Naive B cell (primary cell): Measurements from ENCODE around the gene HLA-DQB1. TPM values are rescaled to one million over a fixed set of nuclear protein-coding genes. Genes with fewer than 3 reads are reported as not detected.
A peak's percentile ranks its signal among the peaks of the same experiment; 100 is the strongest.
"Not testable (repeated sequence)": the region's sequence is repeated elsewhere in the genome, so short reads cannot be mapped to it uniquely, and the experiment has no call there.

Experiments used
- ATAC-seq, 2 donors: fragments of 150-1000 bp; cut with Tn5 transposase; 2 replicates each; pipeline ENCODE4 v1.10.0; 2021; ENCODE audit warnings: low read depth in 2 of 2, mild to moderate bottlenecking in 2 of 2, moderate library complexity in 2 of 2
- DNase-seq: peaks from one replicate; pipeline ENCODE4 v3.0.0; 2022
- H3K27ac Mint-ChIP-seq, 6 donors: one replicate each; pipeline ENCODE4 v1.8.0; 2020 to 2022; ENCODE audit warnings: mild to moderate bottlenecking in 6 of 6, mixed read lengths in 6 of 6, moderate library complexity in 5 of 6, inconsistent platforms in 2 of 6
- H3K27me3 Mint-ChIP-seq, 3 donors: one replicate each; pipeline ENCODE4 v1.8.0; 2021 to 2022; ENCODE audit warnings: mixed read lengths in 3 of 3, mild to moderate bottlenecking in 1 of 3
- H3K36me3 Mint-ChIP-seq, 2 donors: one replicate each; pipeline ENCODE4 v1.8.0; 2020 to 2022; ENCODE audit warnings: mixed read lengths in 2 of 2, inconsistent platforms in 1 of 2, mild to moderate bottlenecking in 1 of 2
- H3K4me1 Mint-ChIP-seq, 3 donors: one replicate each; pipeline ENCODE4 v1.8.0; 2020 to 2022; ENCODE audit warnings: mixed read lengths in 3 of 3, inconsistent platforms in 1 of 3, mild to moderate bottlenecking in 1 of 3, moderate library complexity in 1 of 3
- H3K4me3 Mint-ChIP-seq, 8 donors: one replicate each; pipeline ENCODE4 v1.8.0; 2020 to 2022; ENCODE audit warnings: mild to moderate bottlenecking in 8 of 8, mixed read lengths in 8 of 8, moderate library complexity in 8 of 8, inconsistent platforms in 2 of 8
- H3K9me3 Mint-ChIP-seq, 7 donors: one replicate each; pipeline ENCODE4 v1.8.0; 2020 to 2022; ENCODE audit warnings: mixed read lengths in 7 of 7, mild to moderate bottlenecking in 5 of 7, inconsistent platforms in 2 of 7, moderate library complexity in 1 of 7
- polyA plus RNA-seq, 6 donors: library from polyadenylated mRNA; unstranded; fragments of 300-500 nt; fragmentation: Illumina TruSeq; gene quantifications; one replicate each; pipeline ENCODE4 v1.2.3, GENCODE V29; 2021; ENCODE audit warnings: low read depth in 6 of 6

HLA-DQB1 gene
- polyA plus RNA-seq, 6 donors from 2014 or later: 140 to 2,258 (median 1,433) TPM

DNA sequence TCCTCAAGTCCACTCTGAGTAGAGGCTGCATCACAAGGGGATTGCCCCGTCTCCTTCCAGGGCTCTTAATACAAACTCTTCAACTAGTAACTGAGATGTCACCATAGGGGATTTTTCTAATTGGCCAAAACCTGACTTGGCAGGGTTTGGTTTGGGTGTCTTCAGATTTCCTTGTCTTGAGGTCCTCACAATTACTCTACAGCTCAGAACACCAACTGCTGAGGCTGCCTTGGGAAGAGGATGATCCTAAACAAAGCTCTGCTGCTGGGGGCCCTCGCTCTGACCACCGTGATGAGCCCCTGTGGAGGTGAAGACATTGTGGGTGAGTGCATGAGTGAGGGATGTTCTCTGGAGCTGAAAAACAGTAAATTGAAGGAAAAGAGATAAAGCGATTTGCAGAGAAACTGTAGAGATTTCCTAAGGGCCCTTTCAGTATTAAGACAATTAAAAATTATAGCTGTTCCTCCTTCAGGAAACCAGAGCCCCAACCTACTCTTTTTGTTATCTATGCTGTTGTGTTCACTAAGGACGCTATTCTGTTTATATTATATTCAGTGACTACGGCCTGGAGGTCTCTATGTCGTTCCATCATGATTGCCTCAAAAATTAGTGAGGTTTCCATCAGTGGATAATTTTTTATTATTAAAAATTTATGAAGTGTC, 29.1 kb downstream of the HLA-DQB1 start, which contains the start of gene HLA-DQA1:
Gene HLA-DQA1 (plus strand): TSS at position 188 of the 662 bp plus-strand sequence. CDS start 53 bp downstream, at position 241.
- ATAC-seq: peak; percentile 71 to 75
- Mint-ChIP-seq H3K4me3 (peak within 1 kb of the TSS; percentile 87 to 100 (median 99)), H3K36me3 (peaks cover 43 to 49% of the 10 kb centered on the region in 2 donors), H3K27me3 (no peaks in the 10 kb centered on the region), H3K4me1 (peaks cover 67 to 82% (median 78%) of the 10 kb centered on the region in 3 donors), H3K27ac (peak within 1 kb of the TSS; percentile 100), H3K9me3 (no peaks in the 10 kb centered on the region)
- DNase-seq: peak; percentile 64

DNA sequence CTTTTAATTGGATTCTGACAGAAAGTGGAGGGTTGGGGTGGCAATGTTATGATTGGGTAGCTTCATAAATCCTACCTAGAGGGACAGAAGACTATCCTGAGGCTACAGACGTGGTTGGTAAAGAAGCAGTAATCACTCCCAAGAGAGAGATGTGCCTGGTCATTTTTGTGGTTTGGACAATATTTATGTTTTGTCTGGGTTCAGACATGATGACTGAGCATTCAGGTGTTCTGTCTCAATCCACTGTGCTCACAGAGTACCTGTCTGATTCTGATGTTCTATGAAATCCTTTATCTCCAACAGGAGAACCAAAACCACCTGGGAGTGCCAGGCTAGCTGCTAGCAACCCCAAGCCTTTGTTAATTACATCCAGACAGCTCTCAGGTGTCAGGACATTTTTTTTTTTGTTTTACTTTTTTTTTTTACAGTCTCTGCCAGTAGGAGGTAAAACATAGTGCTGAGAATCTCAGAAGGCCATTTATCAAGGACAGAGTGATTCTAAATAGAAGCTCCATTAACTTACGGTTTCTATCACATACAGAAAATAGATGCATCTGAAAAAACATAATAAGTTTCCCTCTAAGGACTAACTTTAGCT, 30.8 kb downstream of the HLA-DQB1 start:
- Mint-ChIP-seq H3K4me3 (peak overlapping the region; percentile 55 to 100 (median 84)), H3K9me3 (peaks cover 0 to 3% (median 0%) of the 10 kb centered on the region in 7 donors), H3K27me3 (no peaks in the 10 kb centered on the region), H3K27ac (peak overlapping the region; percentile 98 to 100 (median 100)), H3K36me3 (peaks cover 26 to 37% of the 10 kb centered on the region in 2 donors), H3K4me1 (peaks cover 53 to 71% (median 66%) of the 10 kb centered on the region in 3 donors)
- ATAC-seq (no peak), DNase-seq (no peak)

DNA sequence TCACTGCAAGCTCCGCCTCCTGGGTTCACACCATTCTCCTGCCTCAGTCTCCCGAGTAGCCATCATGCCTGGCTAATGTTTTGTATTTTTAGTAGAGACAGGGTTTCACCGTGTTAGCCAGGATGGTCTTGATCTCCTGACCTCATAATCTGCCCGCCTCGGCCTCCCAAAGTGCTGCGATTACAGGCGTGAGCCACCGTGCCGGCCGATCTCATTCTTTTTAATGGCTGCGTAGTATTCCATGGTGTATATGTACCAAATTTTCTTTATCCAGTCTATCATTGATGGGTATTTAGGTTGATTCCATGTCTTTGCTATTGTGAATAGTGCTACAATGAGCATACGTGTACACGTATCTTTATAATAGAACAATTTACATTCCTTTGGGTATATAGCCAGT, 36.7 kb downstream of the HLA-DQB1 start:
- Mint-ChIP-seq H3K4me3 (peak overlapping the region in 5 of 8 donors; percentile 34 to 82 (median 69)), H3K27ac (peak overlapping the region in 5 of 6 donors; percentile 72 to 100 (median 95)), H3K4me1 (peaks cover 45 to 76% (median 60%) of the 10 kb centered on the region in 3 donors)

DNA sequence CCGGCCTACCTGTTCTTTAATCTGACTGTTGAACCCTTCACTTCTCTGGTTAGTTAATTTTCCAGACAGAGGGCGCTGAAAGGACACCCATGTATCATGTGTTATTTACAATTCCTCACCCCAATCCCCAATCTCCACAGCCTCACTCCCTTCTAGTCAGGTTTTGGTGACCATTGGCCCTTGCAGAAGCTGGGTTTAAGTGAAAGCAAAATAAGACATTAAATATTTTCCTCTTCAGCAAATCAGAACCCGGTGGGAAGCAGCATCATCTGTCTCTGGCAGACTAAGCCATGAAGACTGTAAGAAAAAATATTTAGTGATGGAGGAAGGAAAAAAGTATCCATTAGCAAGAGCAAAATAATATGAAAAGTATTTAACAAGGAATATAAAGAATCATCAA, 38.6 kb downstream of the HLA-DQB1 start:
- ATAC-seq (peak; percentile 59 to 65), DNase-seq (peak; percentile 49)
- peaks cover 0 to 13% of the 10 kb centered on the region in 2 donors for H3K36me3 Mint-ChIP-seq
- peaks cover 0 to 4% (median 0%) of the 10 kb centered on the region in 7 donors for H3K9me3 Mint-ChIP-seq
- H3K27ac Mint-ChIP-seq: peak overlapping the region; percentile 98 to 100 (median 100)
- peak overlapping the region; percentile 74 to 95 (median 88) for H3K4me3 Mint-ChIP-seq
- peaks cover 51 to 74% (median 62%) of the 10 kb centered on the region in 3 donors for H3K4me1 Mint-ChIP-seq
- H3K27me3 Mint-ChIP-seq: no peaks in the 10 kb centered on the region

More for the DNA sequence above, 36.7 kb downstream of the HLA-DQB1 start:
- not testable (repeated sequence) for H3K27me3 Mint-ChIP-seq, DNase-seq, ATAC-seq, H3K9me3 Mint-ChIP-seq
- H3K36me3 Mint-ChIP-seq: peaks cover 0 to 13% of the 10 kb centered on the region in 2 donors

DNA sequence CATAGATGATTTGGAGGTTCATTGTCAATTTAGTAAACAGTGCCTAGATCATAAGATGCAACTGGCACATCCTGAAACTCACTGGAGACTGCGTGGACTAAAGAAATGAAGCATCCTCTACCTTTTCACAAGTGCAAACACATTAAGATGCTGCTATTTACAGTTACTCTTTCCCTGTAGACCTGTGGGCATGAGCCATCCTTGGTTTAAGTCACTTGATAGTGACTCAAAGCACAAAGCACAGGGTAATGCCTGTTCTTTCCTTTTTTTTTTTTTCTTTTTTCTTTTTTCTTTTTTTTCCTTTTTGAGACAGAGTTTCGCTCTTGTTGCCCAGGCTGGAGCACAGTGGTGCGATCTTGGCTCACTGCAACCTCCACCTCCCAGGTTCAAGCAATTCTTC, 39.2 kb downstream of the HLA-DQB1 start:
- ATAC-seq (no peak), DNase-seq (no peak)
- H3K27me3 Mint-ChIP-seq: no peaks in the 10 kb centered on the region
- peak overlapping the region in 7 of 8 donors; percentile 74 to 95 (median 85) for H3K4me3 Mint-ChIP-seq
- peaks cover 0 to 4% (median 0%) of the 10 kb centered on the region in 7 donors for H3K9me3 Mint-ChIP-seq
- H3K4me1 Mint-ChIP-seq: peaks cover 57 to 75% (median 62%) of the 10 kb centered on the region in 3 donors
- H3K36me3 Mint-ChIP-seq: peaks cover 0 to 13% of the 10 kb centered on the region in 2 donors
- H3K27ac Mint-ChIP-seq: peak overlapping the region; percentile 95 to 100 (median 100)

DNA sequence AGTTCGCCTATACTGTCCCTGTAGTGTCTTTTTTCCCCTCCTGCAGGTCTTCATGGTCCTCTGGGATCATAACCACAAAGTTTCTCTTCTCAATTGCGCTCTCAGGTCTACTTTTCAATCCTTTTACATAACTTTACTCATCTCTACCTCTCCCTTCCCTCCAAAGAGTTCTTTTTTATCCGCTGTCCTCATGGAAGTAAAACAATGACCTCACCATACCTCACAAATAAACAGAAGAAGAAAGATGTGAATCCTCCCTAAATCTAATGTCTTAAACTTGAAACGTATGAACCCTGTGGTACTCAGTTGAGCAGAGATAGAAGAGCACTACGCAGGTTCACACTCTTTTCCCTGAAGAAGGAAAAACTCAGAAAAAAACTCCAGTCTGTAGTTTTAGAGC, 41.3 kb downstream of the HLA-DQB1 start:
- DNase-seq (no peak), ATAC-seq (no peak)
- Mint-ChIP-seq H3K4me3 (peak overlapping the region; percentile 77 to 90 (median 84)), H3K27me3 (no peaks in the 10 kb centered on the region), H3K9me3 (peaks cover 0 to 1% (median 0%) of the 10 kb centered on the region in 7 donors), H3K36me3 (peaks cover 0 to 3% of the 10 kb centered on the region in 2 donors), H3K4me1 (peaks cover 64 to 77% (median 67%) of the 10 kb centered on the region in 3 donors), H3K27ac (peak overlapping the region; percentile 100)

DNA sequence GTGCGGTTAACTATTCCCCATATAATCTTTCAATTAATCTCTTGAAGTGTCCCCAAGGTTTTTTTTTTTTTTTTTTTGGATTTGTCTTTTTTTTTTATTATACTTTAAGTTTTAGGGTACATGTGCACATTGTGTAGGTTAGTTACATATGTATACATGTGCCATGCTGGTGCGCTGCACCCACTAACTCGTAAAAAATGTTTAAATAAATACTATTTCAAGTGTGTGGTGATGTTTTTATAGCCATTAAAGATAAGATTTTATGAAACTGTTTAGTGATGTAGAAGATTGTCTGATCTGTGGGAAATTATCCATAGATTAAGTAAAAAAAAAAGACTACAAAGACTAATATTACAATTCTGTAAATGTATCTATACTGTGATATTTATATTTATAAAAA, 41.9 kb downstream of the HLA-DQB1 start:
- no peaks in the 10 kb centered on the region for H3K36me3 Mint-ChIP-seq
- no peak for ATAC-seq
- DNase-seq: no peak
- H3K9me3 Mint-ChIP-seq: no peaks in the 10 kb centered on the region
- no peaks in the 10 kb centered on the region for H3K27me3 Mint-ChIP-seq
- H3K27ac Mint-ChIP-seq: peak overlapping the region; percentile 100
- peak overlapping the region; percentile 68 to 90 (median 85) for H3K4me3 Mint-ChIP-seq
- peaks cover 64 to 71% (median 71%) of the 10 kb centered on the region in 3 donors for H3K4me1 Mint-ChIP-seq

DNA sequence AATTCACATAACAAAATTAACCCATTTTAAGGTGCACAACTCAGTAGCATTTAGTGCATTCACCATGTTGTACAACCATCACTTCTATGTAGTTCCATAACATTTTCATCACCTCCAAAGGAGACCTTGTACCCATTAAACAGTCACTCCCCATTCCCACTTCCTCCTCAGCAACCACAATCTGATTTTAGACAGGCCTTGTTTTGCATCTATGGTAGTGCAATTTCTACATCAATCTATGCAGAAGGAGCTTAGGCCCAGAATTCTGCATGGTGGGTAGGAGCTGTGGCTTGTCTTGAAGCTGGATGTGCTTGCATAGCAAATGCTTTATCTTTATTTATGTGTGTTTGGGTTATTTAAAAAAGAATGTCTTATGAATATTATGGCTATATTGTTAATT, 42.8 kb downstream of the HLA-DQB1 start:
- peaks cover 0 to 2% of the 10 kb centered on the region in 2 donors for H3K36me3 Mint-ChIP-seq
- no peaks in the 10 kb centered on the region for H3K27me3 Mint-ChIP-seq
- peak; percentile 7 to 10 for ATAC-seq
- H3K4me1 Mint-ChIP-seq: peaks cover 60 to 73% (median 64%) of the 10 kb centered on the region in 3 donors
- H3K27ac Mint-ChIP-seq: peak overlapping the region; percentile 100
- no peak for DNase-seq
- peak overlapping the region; percentile 30 to 86 (median 75) for H3K4me3 Mint-ChIP-seq
- peaks cover 0 to 2% (median 0%) of the 10 kb centered on the region in 7 donors for H3K9me3 Mint-ChIP-seq

DNA sequence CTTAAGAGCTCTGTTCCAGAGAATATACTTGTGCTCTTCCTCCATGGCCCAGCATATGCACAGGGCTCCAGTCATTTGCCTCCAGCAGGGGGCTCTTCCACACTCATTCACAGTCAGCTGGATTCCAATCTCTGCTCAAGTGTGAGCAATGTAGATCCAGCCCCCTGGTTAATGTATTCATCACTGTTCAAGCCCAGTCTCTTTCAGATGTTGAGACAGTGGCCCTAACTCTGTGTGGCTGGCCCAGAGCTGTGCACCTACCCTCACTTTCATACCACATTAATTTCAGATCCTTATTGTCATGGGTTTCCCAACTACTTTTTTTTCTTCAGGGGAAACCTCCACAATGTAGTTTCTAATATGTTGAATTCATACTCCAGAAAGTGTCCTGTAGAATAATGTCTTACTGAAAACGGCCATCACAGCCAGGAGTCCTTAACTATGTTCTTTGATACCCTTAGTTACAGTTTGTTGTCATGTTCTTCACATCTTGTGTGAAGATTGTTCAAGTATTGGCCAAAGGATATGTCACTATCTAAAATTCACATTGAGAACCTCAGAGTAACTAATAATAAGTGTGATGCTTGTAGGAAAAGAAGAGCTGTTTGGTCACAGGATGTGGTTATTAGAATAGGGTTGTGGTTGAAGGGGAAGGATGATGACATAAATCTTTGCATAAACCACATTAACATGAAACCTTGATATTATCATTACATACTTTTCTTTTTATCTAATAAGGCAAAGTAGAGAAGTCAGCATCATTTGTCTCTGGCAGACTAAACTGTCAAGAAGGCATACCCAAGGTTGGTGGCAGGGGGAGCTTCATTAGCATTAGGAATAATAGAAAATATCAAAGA, 43.7 kb downstream of the HLA-DQB1 start:
- H3K4me3 Mint-ChIP-seq: peak overlapping the region; percentile 71 to 94 (median 86)
- DNase-seq: peak; percentile 89
- peaks cover 0 to 10% of the 10 kb centered on the region in 2 donors for H3K36me3 Mint-ChIP-seq
- no peaks in the 10 kb centered on the region for H3K27me3 Mint-ChIP-seq
- peak overlapping the region; percentile 100 for H3K27ac Mint-ChIP-seq
- peak; percentile 68 to 72 for ATAC-seq
- peaks cover 0 to 9% (median 5%) of the 10 kb centered on the region in 7 donors for H3K9me3 Mint-ChIP-seq
- peaks cover 59 to 70% (median 60%) of the 10 kb centered on the region in 3 donors for H3K4me1 Mint-ChIP-seq

DNA sequence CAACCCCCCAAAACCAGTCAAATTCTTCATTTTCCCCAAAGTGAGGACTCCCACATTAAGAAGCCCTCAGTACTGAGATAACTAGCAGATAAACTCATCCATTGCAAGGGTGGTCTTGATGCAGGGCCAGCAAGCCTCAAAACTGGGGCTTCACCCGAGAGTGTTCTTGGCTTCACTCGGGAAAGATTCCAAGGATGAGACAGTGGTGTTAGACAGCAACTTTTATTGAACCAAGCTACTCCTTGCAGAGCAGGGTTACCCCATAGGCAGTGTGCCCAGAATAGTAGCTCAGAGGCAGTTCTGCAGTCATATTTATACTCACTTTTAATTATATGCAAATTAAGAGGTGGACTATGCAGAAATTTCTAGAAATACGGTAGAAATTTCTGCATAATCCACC, 45.1 kb downstream of the HLA-DQB1 start:
- Mint-ChIP-seq H3K27ac (peak overlapping the region; percentile 92 to 100 (median 100)), H3K9me3 (peaks cover 0 to 15% (median 9%) of the 10 kb centered on the region in 7 donors), H3K4me3 (peak overlapping the region in 4 of 8 donors; percentile 26 to 89 (median 70)), H3K4me1 (peaks cover 52 to 65% (median 56%) of the 10 kb centered on the region in 3 donors), H3K27me3 (no peaks in the 10 kb centered on the region), H3K36me3 (peaks cover 0 to 10% of the 10 kb centered on the region in 2 donors)
- no peak for DNase-seq
- ATAC-seq: no peak

DNA sequence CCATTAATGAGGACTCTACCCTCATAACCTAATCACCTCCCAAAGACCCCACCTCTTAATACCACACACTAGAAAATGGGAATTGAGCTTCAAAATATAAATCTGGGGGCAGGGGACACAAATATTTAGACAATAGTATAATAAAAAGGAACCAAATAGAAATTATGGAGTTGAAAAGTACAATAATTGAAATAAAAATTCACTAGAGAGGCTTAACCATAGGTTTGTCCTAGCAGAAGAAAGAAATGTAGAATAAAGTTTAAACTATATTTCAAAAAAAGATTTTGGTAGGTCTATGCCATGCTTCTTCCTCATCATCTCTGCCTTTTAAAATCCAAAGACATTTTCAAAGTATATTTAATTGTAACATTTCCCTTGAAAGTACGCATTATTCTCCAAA, 48.7 kb downstream of the HLA-DQB1 start:
- Mint-ChIP-seq H3K27me3 (no peaks in the 10 kb centered on the region), H3K36me3 (peaks cover 0 to 10% of the 10 kb centered on the region in 2 donors), H3K4me3 (no peak overlapping the region), H3K27ac (peak overlapping the region in 4 of 6 donors; percentile 23 to 92 (median 88)), H3K9me3 (peaks cover 0 to 28% (median 9%) of the 10 kb centered on the region in 7 donors), H3K4me1 (peaks cover 46 to 66% (median 58%) of the 10 kb centered on the region in 3 donors)
- ATAC-seq (no peak), DNase-seq (no peak)

DNA sequence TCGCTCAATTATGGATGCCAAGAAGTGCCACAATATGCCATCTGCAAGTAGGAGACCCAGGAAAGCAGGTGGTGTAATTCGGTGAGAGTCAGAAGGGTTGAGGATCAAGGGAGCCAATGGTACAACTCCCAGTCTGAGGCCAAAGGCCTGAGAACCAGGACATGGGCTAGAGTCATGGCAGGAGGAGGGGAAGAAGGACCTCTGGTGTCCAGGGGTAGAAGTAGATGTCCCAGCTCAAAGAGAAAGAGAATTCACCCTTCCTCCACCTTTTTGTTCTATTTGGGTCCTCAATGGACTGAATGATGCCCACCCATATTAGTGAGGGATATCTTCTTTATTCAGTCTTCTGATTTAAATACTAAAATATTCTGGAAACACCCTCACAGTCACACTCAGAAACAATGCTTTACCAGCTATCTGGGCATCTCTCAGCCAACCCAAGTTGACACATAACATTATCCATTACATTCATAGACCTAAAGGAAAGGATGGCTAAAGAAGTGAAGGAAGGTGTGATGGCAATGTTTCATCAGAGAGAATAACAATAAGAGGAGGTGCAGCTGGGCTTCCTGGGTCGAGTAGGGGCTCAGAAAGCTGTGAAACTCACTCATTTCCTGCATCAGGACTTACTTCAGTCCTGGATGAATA, 50.4 kb downstream of the HLA-DQB1 start:
- Mint-ChIP-seq H3K27me3 (no peaks in the 10 kb centered on the region), H3K4me1 (peaks cover 36 to 53% (median 49%) of the 10 kb centered on the region in 3 donors), H3K4me3 (peak overlapping the region in 4 of 8 donors; percentile 13 to 47 (median 22)), H3K36me3 (peaks cover 0 to 18% of the 10 kb centered on the region in 2 donors), H3K9me3 (peaks cover 0 to 28% (median 13%) of the 10 kb centered on the region in 7 donors), H3K27ac (peak overlapping the region; percentile 92 to 98 (median 94))
- DNase-seq (no peak), ATAC-seq (peak in 1 of 2 donors; percentile 25)
